ENCODE measurements around the gene UBFD1.

The UBFD1 gene

GRCh38 chr16:23523876-23524385 is 33.6 kb upstream of the UBFD1 start:
- H3K36me3 ChIP-seq (replicated peaks), result peaks cover 42% of the 10 kb centered on the region
- no peaks in the 10 kb centered on the region for H3K27me3 ChIP-seq (replicated peaks)
- in situ Hi-C loops (cut with HindIII; ENCODE audit: low pct_ligation_motif_present, low sequenced_read_pairs), result no loop called here
- H3K27ac ChIP-seq, result no peak overlapping the region
- DNase-seq, result no peak
- TF ChIP-seq CTCF (IDR thresholded peaks at IDR 0.05; ENCODE audit: low read depth, low read length, missing control alignments), result no peak
- no peak overlapping the region for H3K4me3 ChIP-seq (ENCODE audit: low read depth, low read length)

DNA sequence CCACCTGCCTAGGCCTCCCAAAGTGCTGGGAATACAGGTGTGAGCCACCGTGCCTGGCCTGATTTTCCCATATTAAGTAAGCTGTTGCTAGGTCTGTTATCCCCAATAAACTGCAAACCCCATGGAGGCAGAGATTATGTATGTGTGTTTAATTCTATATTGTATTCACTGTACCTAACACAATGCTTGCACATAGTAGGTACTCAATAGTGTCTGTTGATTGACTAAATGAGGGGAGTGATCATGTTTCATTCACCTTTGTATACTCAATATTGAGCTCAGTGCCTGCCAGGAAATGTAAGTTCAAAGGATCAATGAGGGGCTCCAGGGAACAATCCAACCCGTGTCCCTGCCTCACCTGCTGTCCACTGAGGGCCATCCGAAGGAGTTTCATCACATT is 32.6 kb upstream of the UBFD1 start:
- no peak for TF ChIP-seq CTCF (IDR thresholded peaks at IDR 0.05; ENCODE audit: low read depth, low read length, missing control alignments)
- H3K4me3 ChIP-seq (ENCODE audit: low read depth, low read length), result no peak overlapping the region
- in situ Hi-C loops (cut with HindIII; ENCODE audit: low pct_ligation_motif_present, low sequenced_read_pairs), result no loop called here
- peaks cover 47% of the 10 kb centered on the region for H3K36me3 ChIP-seq (replicated peaks)
- no peaks in the 10 kb centered on the region for H3K27me3 ChIP-seq (replicated peaks)
- no peak overlapping the region for H3K27ac ChIP-seq
- DNase-seq, result no peak

DNA sequence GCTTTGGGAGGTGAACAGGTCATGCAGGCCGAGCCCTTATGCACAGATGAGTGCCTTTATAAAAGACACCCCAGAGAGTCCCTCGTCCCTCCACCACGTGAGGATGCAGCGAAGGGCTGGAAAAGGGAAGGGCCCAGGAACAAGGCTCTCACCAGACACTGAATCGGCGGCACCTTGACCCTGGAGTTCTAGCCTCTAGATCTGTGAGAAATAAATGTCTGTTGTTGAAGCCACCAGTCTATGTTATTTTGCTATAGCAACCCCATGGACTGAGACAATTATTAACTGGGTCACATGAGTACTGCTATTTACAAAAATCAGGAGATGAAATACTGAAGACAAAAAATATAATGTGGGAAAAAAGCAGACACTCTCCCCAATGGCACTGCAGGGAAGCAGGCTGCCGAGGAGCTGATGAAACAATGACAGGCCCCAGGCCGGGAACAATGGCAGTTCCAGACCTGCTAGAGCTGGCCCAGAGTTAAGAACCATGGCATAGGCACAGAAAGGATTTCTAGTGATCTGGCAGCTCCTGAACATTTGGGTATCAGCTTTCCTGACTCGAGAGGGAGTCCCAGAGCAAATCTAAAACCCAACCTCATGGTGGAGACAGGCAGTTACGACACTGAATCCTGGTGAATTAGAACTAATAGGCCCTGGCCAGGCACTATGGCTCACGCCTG is 29.4 kb upstream of the UBFD1 start:
- Histone ChIP-seq H3K36me3 (replicated peaks) (peaks cover 50% of the 10 kb centered on the region), H3K4me3 (ENCODE audit: low read depth, low read length) (no peak overlapping the region), H3K27me3 (replicated peaks) (no peaks in the 10 kb centered on the region), H3K27ac (no peak overlapping the region)
- DNase-seq, result no peak
- in situ Hi-C loops (cut with HindIII; ENCODE audit: low pct_ligation_motif_present, low sequenced_read_pairs), result no loop called here
- TF ChIP-seq CTCF (IDR thresholded peaks at IDR 0.05; ENCODE audit: low read depth, low read length, missing control alignments), result no peak

DNA sequence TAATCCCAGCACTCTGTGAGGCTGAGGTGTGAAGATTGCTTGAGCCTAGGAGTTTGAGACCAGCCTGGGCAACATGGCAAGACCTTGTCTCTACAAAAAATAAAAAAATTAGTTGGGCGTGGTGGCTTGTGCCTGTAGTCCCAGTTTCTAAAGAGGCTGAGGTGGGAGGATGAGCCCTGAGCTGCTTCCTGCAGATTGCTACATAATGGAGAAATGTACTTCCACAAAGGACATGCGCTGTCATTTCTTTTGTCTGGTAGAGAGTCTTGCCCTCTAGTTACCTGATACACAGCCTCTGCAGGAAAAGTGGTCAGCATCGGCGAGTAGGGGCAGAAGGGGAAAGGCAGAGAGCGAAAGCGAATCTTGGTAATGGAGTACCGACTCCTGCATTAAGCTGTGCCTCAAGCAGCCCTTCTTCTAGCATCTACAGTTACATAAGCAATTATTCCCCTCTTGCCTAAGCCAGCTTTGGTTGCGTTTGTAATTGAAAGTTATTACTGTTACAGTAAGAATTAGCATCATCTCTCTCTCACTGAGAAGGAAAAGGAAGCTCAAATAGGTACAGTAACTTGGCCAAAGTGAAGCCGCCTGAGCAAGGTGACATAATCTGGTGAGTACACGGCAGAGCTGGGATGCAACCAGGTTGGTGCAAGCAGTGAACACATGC is 28.8 kb upstream of the UBFD1 start:
- H3K36me3 ChIP-seq (replicated peaks), result peaks cover 44% of the 10 kb centered on the region
- H3K27ac ChIP-seq, result no peak overlapping the region
- no peak for TF ChIP-seq CTCF (IDR thresholded peaks at IDR 0.05; ENCODE audit: low read depth, low read length, missing control alignments)
- H3K27me3 ChIP-seq (replicated peaks), result no peaks in the 10 kb centered on the region
- DNase-seq, result no peak
- in situ Hi-C loops (cut with HindIII; ENCODE audit: low pct_ligation_motif_present, low sequenced_read_pairs), result no loop called here
- no peak overlapping the region for H3K4me3 ChIP-seq (ENCODE audit: low read depth, low read length)

GRCh38 chr16:23530062-23530461 is 27.5 kb upstream of the UBFD1 start:
- DNase-seq, result no peak
- Histone ChIP-seq H3K27ac (no peak overlapping the region), H3K27me3 (replicated peaks) (no peaks in the 10 kb centered on the region), H3K36me3 (replicated peaks) (peaks cover 47% of the 10 kb centered on the region), H3K4me3 (ENCODE audit: low read depth, low read length) (no peak overlapping the region)
- TF ChIP-seq CTCF (IDR thresholded peaks at IDR 0.05; ENCODE audit: low read depth, low read length, missing control alignments), result no peak
- in situ Hi-C loops (cut with HindIII; ENCODE audit: low pct_ligation_motif_present, low sequenced_read_pairs), result no loop called here

All from brain microvascular endothelial cell (primary cell).